ENCODE data around the gene EFNB2.

GRCh38 chr13:106464076-106464475 is 71.4 kb downstream of the EFNB2 start:
- TF ChIP-seq, protein P1, sequence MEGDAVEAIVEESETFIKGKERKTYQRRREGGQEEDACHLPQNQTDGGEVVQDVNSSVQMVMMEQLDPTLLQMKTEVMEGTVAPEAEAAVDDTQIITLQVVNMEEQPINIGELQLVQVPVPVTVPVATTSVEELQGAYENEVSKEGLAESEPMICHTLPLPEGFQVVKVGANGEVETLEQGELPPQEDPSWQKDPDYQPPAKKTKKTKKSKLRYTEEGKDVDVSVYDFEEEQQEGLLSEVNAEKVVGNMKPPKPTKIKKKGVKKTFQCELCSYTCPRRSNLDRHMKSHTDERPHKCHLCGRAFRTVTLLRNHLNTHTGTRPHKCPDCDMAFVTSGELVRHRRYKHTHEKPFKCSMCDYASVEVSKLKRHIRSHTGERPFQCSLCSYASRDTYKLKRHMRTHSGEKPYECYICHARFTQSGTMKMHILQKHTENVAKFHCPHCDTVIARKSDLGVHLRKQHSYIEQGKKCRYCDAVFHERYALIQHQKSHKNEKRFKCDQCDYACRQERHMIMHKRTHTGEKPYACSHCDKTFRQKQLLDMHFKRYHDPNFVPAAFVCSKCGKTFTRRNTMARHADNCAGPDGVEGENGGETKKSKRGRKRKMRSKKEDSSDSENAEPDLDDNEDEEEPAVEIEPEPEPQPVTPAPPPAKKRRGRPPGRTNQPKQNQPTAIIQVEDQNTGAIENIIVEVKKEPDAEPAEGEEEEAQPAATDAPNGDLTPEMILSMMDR (conservative IDR thresholded peaks at IDR 0.05): no peak
- no peak for TF ChIP-seq EZH2 (IDR thresholded peaks at IDR 0.05; ENCODE audit: low read depth)
